Stimulated activated CD4-positive, alpha-beta T cell treated with anti-CD3 and anti-CD28 coated beads, Interleukin-15, amount 100 ng/mL, for 48 hours (primary cell): Measurements from ENCODE around the gene KRTAP13-2.

Experiments used
- DNase-seq, 2 donors: peaks; one replicate each; pipeline ENCODE4 v3.0.0-alpha.2; 2020; ENCODE audit warnings: low read depth in 2 of 2

The KRTAP13-2 gene

DNA sequence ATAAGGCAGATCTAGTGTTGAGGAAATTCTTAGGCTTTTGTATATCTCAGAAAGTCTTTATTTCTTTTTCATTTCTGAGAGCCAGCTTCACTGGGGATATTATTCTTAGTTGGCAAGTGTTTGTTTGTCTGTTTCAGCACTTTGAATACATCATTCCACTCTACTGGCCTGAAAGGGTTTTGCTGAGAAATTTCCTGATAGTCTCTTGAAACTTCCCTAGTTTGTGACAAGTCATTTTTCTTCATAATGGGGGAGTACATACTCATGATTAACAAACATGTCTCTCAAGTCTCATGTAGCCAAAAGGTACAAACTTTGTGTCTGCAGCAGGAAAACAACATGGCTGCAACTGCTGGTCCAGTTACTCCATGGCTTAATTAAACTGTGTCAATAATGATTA lies 45.7 kb downstream of the KRTAP13-2 start:
- DNase-seq: no peak
